Activated T-cell treated with anti-CD3 and anti-CD28 coated beads, Interleukin-2, amount 50 U/mL, for 72 hours (primary cell): ENCODE measurements around the gene KAT2A. TPM values are rescaled to one million over a fixed set of nuclear protein-coding genes. Genes with fewer than 3 reads are reported as not detected.
A peak's percentile ranks its signal among the peaks of the same experiment; 100 is the strongest.

ENCODE experiments used
- ATAC-seq, 2 donors: fragments of 150-1000 bp; cut with Tn5 transposase; replicated peaks in 1 of 2; 2 replicates each; pipeline ENCODE4 v1.10.0; 2021; ENCODE audit warnings: moderate library complexity in 2 of 2, mild to moderate bottlenecking in 1 of 2
- DNase-seq, 2 donors: peaks; one replicate each; pipeline ENCODE4 v3.0.0; 2021 to 2022; ENCODE audit warnings: mixed read lengths in 1 of 2
- H3K27ac Mint-ChIP-seq: one replicate; pipeline ENCODE4 v1.8.0; 2022; ENCODE audit warnings: mild to moderate bottlenecking, moderate library complexity, mixed read lengths
- H3K27me3 Mint-ChIP-seq: one replicate; pipeline ENCODE4 v1.8.0; 2022; ENCODE audit warnings: low read depth, mixed read lengths
- H3K36me3 Mint-ChIP-seq, 2 donors: one replicate each; pipeline ENCODE4 v1.8.0; 2022; ENCODE audit warnings: mixed read lengths in 2 of 2, mild to moderate bottlenecking in 1 of 2; ENCODE audit not compliant: insufficient read depth in 2 of 2
- H3K4me1 Mint-ChIP-seq: one replicate; pipeline ENCODE4 v1.8.0; 2022; ENCODE audit warnings: low read depth, mixed read lengths
- H3K4me3 Mint-ChIP-seq, 2 donors: one replicate each; pipeline ENCODE4 v1.8.0; 2022; ENCODE audit warnings: mild to moderate bottlenecking in 2 of 2, mixed read lengths in 2 of 2, moderate library complexity in 2 of 2
- H3K9me3 Mint-ChIP-seq, 2 donors: one replicate each; pipeline ENCODE4 v1.8.0; 2022; ENCODE audit warnings: mixed read lengths in 2 of 2
- total RNA-seq, 2 donors: library from RNA; stranded (reverse); gene quantifications; one replicate each; pipeline ENCODE4 v1.2.3, GENCODE V29; 2022

The KAT2A gene
- total RNA-seq, 2 donors from 2014 or later, result 33.3 to 41.4 TPM

GRCh38 chr17:42131232-42131631 is 10.1 kb upstream of the KAT2A start:
- peaks cover 47% of the 10 kb centered on the region for H3K4me1 Mint-ChIP-seq
- ATAC-seq (no peak), DNase-seq (no peak)
- H3K36me3 Mint-ChIP-seq, result peaks cover 1 to 6% of the 10 kb centered on the region in 2 donors
- H3K9me3 Mint-ChIP-seq, result no peaks in the 10 kb centered on the region
- H3K27ac Mint-ChIP-seq, result peak overlapping the region; percentile 0
- H3K27me3 Mint-ChIP-seq, result no peaks in the 10 kb centered on the region
- H3K4me3 Mint-ChIP-seq, result no peak overlapping the region

GRCh38 chr17:42130310-42130936 is 9.3 kb upstream of the KAT2A start:
- H3K9me3 Mint-ChIP-seq, result no peaks in the 10 kb centered on the region
- H3K27ac Mint-ChIP-seq, result peak overlapping the region; percentile 39
- no peaks in the 10 kb centered on the region for H3K27me3 Mint-ChIP-seq
- H3K36me3 Mint-ChIP-seq, result peaks cover 0 to 11% of the 10 kb centered on the region in 2 donors
- peaks cover 39% of the 10 kb centered on the region for H3K4me1 Mint-ChIP-seq
- no peak for DNase-seq
- ATAC-seq, result no peak
- H3K4me3 Mint-ChIP-seq, result no peak overlapping the region

- H3K4me3 Mint-ChIP-seq, result no peak overlapping the region
- no peak for DNase-seq
- no peaks in the 10 kb centered on the region for H3K9me3 Mint-ChIP-seq
- H3K27me3 Mint-ChIP-seq, result no peaks in the 10 kb centered on the region
- no peak overlapping the region for H3K27ac Mint-ChIP-seq
- H3K4me1 Mint-ChIP-seq, result peaks cover 37% of the 10 kb centered on the region
- no peak for ATAC-seq
- peaks cover 0 to 11% of the 10 kb centered on the region in 2 donors for H3K36me3 Mint-ChIP-seq
These were observed 8.1 kb upstream of the KAT2A start for GRCh38 chr17:42129109-42129837.

GRCh38 chr17:42127414-42127813 is 6.2 kb upstream of the KAT2A start:
- H3K27me3 Mint-ChIP-seq, result no peaks in the 10 kb centered on the region
- H3K27ac Mint-ChIP-seq, result peak overlapping the region; percentile 16
- no peaks in the 10 kb centered on the region for H3K9me3 Mint-ChIP-seq
- DNase-seq (no peak), ATAC-seq (no peak)
- H3K4me1 Mint-ChIP-seq, result peaks cover 19% of the 10 kb centered on the region
- peaks cover 0 to 9% of the 10 kb centered on the region in 2 donors for H3K36me3 Mint-ChIP-seq
- no peak overlapping the region for H3K4me3 Mint-ChIP-seq

- Mint-ChIP-seq H3K27ac (peak overlapping the region; percentile 16), H3K9me3 (no peaks in the 10 kb centered on the region), H3K4me3 (no peak overlapping the region), H3K27me3 (no peaks in the 10 kb centered on the region), H3K4me1 (peaks cover 15% of the 10 kb centered on the region), H3K36me3 (peaks cover 0 to 9% of the 10 kb centered on the region in 2 donors)
- ATAC-seq, result no peak
- no peak for DNase-seq
These were observed 5.7 kb upstream of the KAT2A start for GRCh38 chr17:42126836-42127235.

GRCh38 chr17:42125565-42125964 is 4.4 kb upstream of the KAT2A start:
- H3K27me3 Mint-ChIP-seq, result no peaks in the 10 kb centered on the region
- H3K27ac Mint-ChIP-seq, result no peak overlapping the region
- ATAC-seq (no peak), DNase-seq (no peak)
- no peak overlapping the region for H3K4me3 Mint-ChIP-seq
- H3K36me3 Mint-ChIP-seq, result peaks cover 0 to 7% of the 10 kb centered on the region in 2 donors
- H3K9me3 Mint-ChIP-seq, result no peaks in the 10 kb centered on the region
- peaks cover 15% of the 10 kb centered on the region for H3K4me1 Mint-ChIP-seq

GRCh38 chr17:42124256-42124655 is 3.1 kb upstream of the KAT2A start:
- H3K4me3 Mint-ChIP-seq, result no peak overlapping the region
- peaks cover 0 to 7% of the 10 kb centered on the region in 2 donors for H3K36me3 Mint-ChIP-seq
- ATAC-seq (no peak), DNase-seq (no peak)
- no peak overlapping the region for H3K27ac Mint-ChIP-seq
- H3K27me3 Mint-ChIP-seq, result no peaks in the 10 kb centered on the region
- no peaks in the 10 kb centered on the region for H3K9me3 Mint-ChIP-seq
- peaks cover 24% of the 10 kb centered on the region for H3K4me1 Mint-ChIP-seq

- DNase-seq, result no peak
- Mint-ChIP-seq H3K9me3 (no peaks in the 10 kb centered on the region), H3K27ac (no peak within 1 kb of the TSS), H3K27me3 (no peaks in the 10 kb centered on the region), H3K36me3 (peaks cover 0 to 7% of the 10 kb centered on the region in 2 donors), H3K4me3 (peak within 1 kb of the TSS; percentile 76 to 80), H3K4me1 (peaks cover 28% of the 10 kb centered on the region)
- no peak for ATAC-seq
These were observed 1.5 kb upstream of the KAT2A start, which contains the start of gene HSPB9 for GRCh38 chr17:42122371-42123303. HSPB9 (plus strand) TSS chr17:42122804; CDS start chr17:42122851, 47 bp downstream.

GRCh38 chr17:42120161-42120769 is 902 bp downstream of the KAT2A start:
- H3K9me3 Mint-ChIP-seq, result no peaks in the 10 kb centered on the region
- ATAC-seq (no peak), DNase-seq (no peak)
- peaks cover 39% of the 10 kb centered on the region for H3K4me1 Mint-ChIP-seq
- H3K27ac Mint-ChIP-seq, result no peak overlapping the region
- H3K36me3 Mint-ChIP-seq, result peaks cover 0 to 6% of the 10 kb centered on the region in 2 donors
- H3K4me3 Mint-ChIP-seq, result peak overlapping the region; percentile 58 to 79
- H3K27me3 Mint-ChIP-seq, result no peaks in the 10 kb centered on the region

- Mint-ChIP-seq H3K4me1 (peaks cover 39% of the 10 kb centered on the region), H3K4me3 (no peak overlapping the region), H3K27me3 (no peaks in the 10 kb centered on the region), H3K36me3 (peaks cover 0 to 6% of the 10 kb centered on the region in 2 donors), H3K9me3 (no peaks in the 10 kb centered on the region), H3K27ac (no peak overlapping the region)
- no peak for DNase-seq
- ATAC-seq, result no peak
These were observed 1.9 kb downstream of the KAT2A start for GRCh38 chr17:42119301-42119700.

GRCh38 chr17:42118545-42118944 is 2.6 kb downstream of the KAT2A start:
- Mint-ChIP-seq H3K27ac (no peak overlapping the region), H3K36me3 (peaks cover 0 to 6% of the 10 kb centered on the region in 2 donors), H3K4me1 (peaks cover 39% of the 10 kb centered on the region), H3K4me3 (peak overlapping the region; percentile 8 to 23), H3K9me3 (no peaks in the 10 kb centered on the region), H3K27me3 (no peaks in the 10 kb centered on the region)
- ATAC-seq, result peak; percentile 28 to 33
- peak; percentile 61 to 65 for DNase-seq

- Mint-ChIP-seq H3K4me1 (peaks cover 39% of the 10 kb centered on the region), H3K27me3 (no peaks in the 10 kb centered on the region), H3K36me3 (peaks cover 0 to 6% of the 10 kb centered on the region in 2 donors), H3K9me3 (no peaks in the 10 kb centered on the region), H3K4me3 (no peak overlapping the region), H3K27ac (no peak overlapping the region)
- DNase-seq, result no peak
- ATAC-seq, result no peak
These were observed 3.0 kb downstream of the KAT2A start for GRCh38 chr17:42118126-42118510.
